DMS79 (cell line): ENCODE data around the gene TAOK3.
"Not testable (repeated sequence)": the region's sequence is repeated elsewhere in the genome, so short reads cannot be mapped to it uniquely, and the experiment has no call there.

Experiments
- DNase-seq: peaks from one replicate; lab custom pipeline; 2025; lab: John Stamatoyannopoulos, UW

The TAOK3 gene

GRCh38 chr12:118372541-118373495 is at the start of gene TAOK3:
Gene TAOK3, minus strand, starts transcription at chr12:118372907. Its CDS starts 117,340 bp downstream, at chr12:118255567.
- peak; percentile 96 for DNase-seq

GRCh38 chr12:118420673-118421072 is 48.0 kb upstream of the TAOK3 start:
- no peak for DNase-seq

GRCh38 chr12:118418385-118419057 is 45.8 kb upstream of the TAOK3 start:
- DNase-seq: no peak

- no peak for DNase-seq
Measured at GRCh38 chr12:118417942-118418341, 45.2 kb upstream of the TAOK3 start.

- no peak for DNase-seq
Measured at GRCh38 chr12:118409834-118410233, 37.1 kb upstream of the TAOK3 start.

GRCh38 chr12:118408241-118408640 is 35.5 kb upstream of the TAOK3 start:
- DNase-seq: not testable (repeated sequence)

GRCh38 chr12:118404876-118405521 is 32.3 kb upstream of the TAOK3 start:
- DNase-seq: peak; percentile 32

- DNase-seq: no peak
Measured at GRCh38 chr12:118402251-118402650, 29.5 kb upstream of the TAOK3 start.

- no peak for DNase-seq
Measured at GRCh38 chr12:118398940-118399339, 26.2 kb upstream of the TAOK3 start.

GRCh38 chr12:118398524-118398923 is 25.8 kb upstream of the TAOK3 start:
- DNase-seq: no peak

GRCh38 chr12:118397708-118398440 is 25.2 kb upstream of the TAOK3 start:
- no peak for DNase-seq

- DNase-seq: no peak
Measured at GRCh38 chr12:118391836-118392235, 19.1 kb upstream of the TAOK3 start.

GRCh38 chr12:118391424-118391823 is 18.7 kb upstream of the TAOK3 start:
- DNase-seq: no peak

- DNase-seq: peak; percentile 26
Measured at GRCh38 chr12:118377884-118378470, 5.3 kb upstream of the TAOK3 start.

- no peak for DNase-seq
Measured at GRCh38 chr12:118377021-118377883, 4.5 kb upstream of the TAOK3 start.

GRCh38 chr12:118376089-118377020 is 3.6 kb upstream of the TAOK3 start, which contains the start of gene SUDS3:
Gene SUDS3, plus strand, starts transcription at chr12:118376555. Its CDS starts 137 bp downstream, at chr12:118376692.
- DNase-seq: peak; percentile 76

GRCh38 chr12:118375348-118375747 is 2.6 kb upstream of the TAOK3 start:
- DNase-seq: no peak

- no peak for DNase-seq
Measured at GRCh38 chr12:118374909-118375308, 2.2 kb upstream of the TAOK3 start.

GRCh38 chr12:118374126-118374725 is 1.5 kb upstream of the TAOK3 start:
- no peak for DNase-seq
